ENCODE data around the gene PDE4D. TPM values are rescaled to one million over a fixed set of nuclear protein-coding genes. Genes with fewer than 3 reads are reported as not detected.

Gene PDE4D
- total RNA-seq, 1 donor from 2014 or later, result 85.8 TPM

GRCh38 chr5:59850766-59851165, 42.8 kb downstream of the PDE4D start:
- no peak for DNase-seq
- ATAC-seq, result no peak
- Histone ChIP-seq H3K27me3 (no peaks in the 10 kb centered on the region), H3K9me3 (no peaks in the 10 kb centered on the region), H3K4me1 (no peaks in the 10 kb centered on the region), H3K27ac (no peak overlapping the region), H3K36me3 (no peaks in the 10 kb centered on the region), H3K4me3 (no peak overlapping the region)
- TF ChIP-seq CTCF (IDR thresholded peaks at IDR 0.05), result no peak
- intact Hi-C loops (cut with DNase I), result no loop called here

GRCh38 chr5:59847586-59847985, 45.9 kb downstream of the PDE4D start:
- no peaks in the 10 kb centered on the region for H3K36me3 ChIP-seq
- H3K4me1 ChIP-seq, result no peaks in the 10 kb centered on the region
- ATAC-seq (no peak), DNase-seq (no peak)
- no peaks in the 10 kb centered on the region for H3K27me3 ChIP-seq
- H3K9me3 ChIP-seq, result no peaks in the 10 kb centered on the region
- H3K27ac ChIP-seq, result no peak overlapping the region
- no peak for TF ChIP-seq CTCF (IDR thresholded peaks at IDR 0.05)
- intact Hi-C loops (cut with DNase I), result no loop called here
- no peak overlapping the region for H3K4me3 ChIP-seq

GRCh38 chr5:59845730-59846129, 47.8 kb downstream of the PDE4D start:
- H3K9me3 ChIP-seq, result no peaks in the 10 kb centered on the region
- DNase-seq, result no peak
- H3K36me3 ChIP-seq, result no peaks in the 10 kb centered on the region
- no peak overlapping the region for H3K4me3 ChIP-seq
- no peaks in the 10 kb centered on the region for H3K27me3 ChIP-seq
- H3K4me1 ChIP-seq, result no peaks in the 10 kb centered on the region
- TF ChIP-seq CTCF (IDR thresholded peaks at IDR 0.05), result no peak
- no peak overlapping the region for H3K27ac ChIP-seq
- no peak for ATAC-seq
- intact Hi-C loops (cut with DNase I), result no loop called here

DNA sequence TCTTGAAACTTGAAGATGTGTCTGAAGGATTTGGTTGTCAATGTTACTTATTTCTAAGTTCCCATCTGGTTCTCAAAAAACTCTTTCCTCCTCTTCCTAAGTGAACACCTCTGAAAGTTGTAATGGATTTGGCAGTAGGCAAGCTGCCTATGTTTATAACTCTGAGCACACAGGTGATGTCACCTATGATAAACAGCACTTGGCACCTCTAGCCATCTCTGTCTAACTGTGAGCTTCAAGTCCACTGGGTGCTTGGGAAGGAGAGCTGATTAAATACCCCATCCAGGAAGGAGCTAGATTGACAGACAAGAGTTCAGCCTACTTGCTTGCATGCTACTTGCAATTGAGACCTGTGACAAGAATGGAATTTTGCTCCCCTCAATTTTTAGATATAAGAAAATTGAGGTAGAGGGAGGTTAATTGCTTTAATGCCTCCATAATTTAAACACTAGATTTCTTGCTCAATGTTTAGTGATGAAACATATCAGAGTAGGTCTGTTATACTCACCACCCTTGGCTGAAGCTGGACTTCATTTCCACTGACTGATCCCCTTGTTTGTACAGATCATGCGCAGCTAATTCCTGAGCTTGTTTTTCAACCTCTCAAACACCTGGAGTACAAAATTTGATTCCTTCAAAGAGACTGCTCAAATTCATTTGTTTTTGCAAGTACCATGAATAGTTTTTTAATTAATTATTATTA, 49.9 kb downstream of the PDE4D start:
- Histone ChIP-seq H3K36me3 (no peaks in the 10 kb centered on the region), H3K9me3 (no peaks in the 10 kb centered on the region), H3K4me3 (no peak overlapping the region), H3K4me1 (no peaks in the 10 kb centered on the region), H3K27ac (no peak overlapping the region), H3K27me3 (no peaks in the 10 kb centered on the region)
- DNase-seq, result no peak
- TF ChIP-seq CTCF (IDR thresholded peaks at IDR 0.05), result no peak
- no peak for ATAC-seq
- intact Hi-C loops (cut with DNase I), result no loop called here

GRCh38 chr5:59842999-59843398, 50.5 kb downstream of the PDE4D start:
- H3K4me1 ChIP-seq, result no peaks in the 10 kb centered on the region
- H3K9me3 ChIP-seq, result no peaks in the 10 kb centered on the region
- H3K36me3 ChIP-seq, result no peaks in the 10 kb centered on the region
- H3K4me3 ChIP-seq, result no peak overlapping the region
- no peak overlapping the region for H3K27ac ChIP-seq
- ATAC-seq, result no peak
- intact Hi-C loops (cut with DNase I), result no loop called here
- H3K27me3 ChIP-seq, result no peaks in the 10 kb centered on the region
- TF ChIP-seq CTCF (IDR thresholded peaks at IDR 0.05), result no peak
- no peak for DNase-seq

DNA sequence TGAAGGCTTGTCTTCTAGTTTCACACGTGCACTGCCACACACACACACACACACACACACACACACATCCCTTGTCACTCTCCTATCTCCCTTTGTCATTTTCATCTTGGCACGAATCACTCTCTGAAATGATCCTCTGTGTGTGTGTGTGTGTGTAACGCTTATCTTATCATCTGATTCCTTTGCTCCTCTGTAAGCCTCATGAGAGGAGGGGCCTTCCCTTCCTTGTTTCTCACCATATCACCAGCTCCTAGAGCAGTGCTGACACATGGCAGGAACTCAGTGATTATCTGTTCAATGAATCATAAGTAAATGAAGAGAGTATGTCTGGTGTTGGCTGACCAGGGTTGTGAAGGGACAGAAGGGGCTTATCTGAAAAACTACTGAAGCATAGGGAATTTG, 53.3 kb downstream of the PDE4D start:
- no peak for DNase-seq
- intact Hi-C loops (cut with DNase I), result no loop called here
- TF ChIP-seq CTCF (IDR thresholded peaks at IDR 0.05), result no peak

More for the DNA sequence above, 53.3 kb downstream of the PDE4D start:
- H3K36me3 ChIP-seq, result no peaks in the 10 kb centered on the region
- H3K27ac ChIP-seq, result no peak overlapping the region
- H3K4me1 ChIP-seq, result no peaks in the 10 kb centered on the region
- no peaks in the 10 kb centered on the region for H3K27me3 ChIP-seq
- no peak for ATAC-seq
- no peak overlapping the region for H3K4me3 ChIP-seq
- no peaks in the 10 kb centered on the region for H3K9me3 ChIP-seq

Data from upper lobe of right lung (tissue), 1 donor.